Nephron (organoid): ENCODE measurements around the gene PIK3CD.

ENCODE experiments used
- H3K27ac Mint-ChIP-seq, 3 experiments: 2 replicates each; pipeline ENCODE4 v1.8.0; 2020; ENCODE audit warnings: mixed read lengths in 3 of 3, mild to moderate bottlenecking in 2 of 3, moderate library complexity in 1 of 3
- H3K27me3 Mint-ChIP-seq: 2 replicates; pipeline ENCODE4 v1.8.0; 2021; ENCODE audit warnings: low read depth, mild to moderate bottlenecking, moderate library complexity, mixed read lengths
- H3K36me3 Mint-ChIP-seq: 2 replicates; pipeline ENCODE4 v1.8.0; 2020; ENCODE audit warnings: low read depth, mixed read lengths
- H3K4me1 Mint-ChIP-seq: 2 replicates; pipeline ENCODE4 v1.8.0; 2020; ENCODE audit warnings: mixed read lengths
- H3K4me3 Mint-ChIP-seq, 3 experiments: 2 replicates each; pipeline ENCODE4 v1.8.0; 2020; ENCODE audit warnings: mild to moderate bottlenecking in 3 of 3, mixed read lengths in 3 of 3, moderate library complexity in 2 of 3
- H3K9me3 Mint-ChIP-seq: 2 replicates; pipeline ENCODE4 v1.8.0; 2020; ENCODE audit warnings: mixed read lengths
- TF ChIP-seq, protein P1 (sequence below), 3 experiments: fragments of 200-600 bp; sonication (generic); IDR thresholded peaks; one replicate each; pipeline ENCODE4 v1.5.0; 2021; ENCODE audit warnings: antibody characterized with exemption in 3 of 3; ENCODE audit not compliant: unreplicated experiment in 3 of 3

PIK3CD gene

DNA sequence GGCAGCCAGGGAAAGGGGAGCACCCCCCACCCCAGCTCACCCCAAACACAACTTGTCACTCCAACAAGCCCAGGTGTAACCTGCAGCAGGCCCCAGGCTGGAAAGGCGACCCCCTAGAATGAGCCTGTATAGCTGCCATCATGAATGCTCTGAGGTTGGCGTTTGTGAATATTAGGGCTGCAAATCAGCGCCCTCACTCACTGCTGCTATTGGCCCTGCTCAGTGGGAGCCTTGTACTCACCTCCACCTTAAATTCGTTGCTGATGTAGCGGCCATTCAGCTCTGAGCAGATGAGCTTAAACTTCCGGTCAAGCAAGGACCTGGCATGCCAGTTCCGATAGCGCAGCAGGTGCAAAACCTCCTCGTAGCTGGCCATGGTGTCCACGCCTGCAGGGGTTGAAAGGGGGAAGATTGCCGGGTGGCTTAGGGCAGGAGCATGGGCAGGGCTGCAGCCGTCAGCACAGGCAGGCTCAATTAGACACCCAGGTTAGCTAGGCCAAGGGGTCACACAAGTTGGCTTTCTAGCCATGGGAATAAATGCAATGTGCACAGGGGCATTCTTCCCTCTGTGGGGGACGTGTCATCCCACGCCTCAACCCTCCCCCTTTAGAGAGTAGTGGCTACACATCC, 81.7 kb downstream of the PIK3CD start:
- no peaks in the 10 kb centered on the region for H3K4me1 Mint-ChIP-seq
- no peaks in the 10 kb centered on the region for H3K27me3 Mint-ChIP-seq
- peaks cover 91% of the 10 kb centered on the region for H3K36me3 Mint-ChIP-seq
- TF ChIP-seq, protein P1, sequence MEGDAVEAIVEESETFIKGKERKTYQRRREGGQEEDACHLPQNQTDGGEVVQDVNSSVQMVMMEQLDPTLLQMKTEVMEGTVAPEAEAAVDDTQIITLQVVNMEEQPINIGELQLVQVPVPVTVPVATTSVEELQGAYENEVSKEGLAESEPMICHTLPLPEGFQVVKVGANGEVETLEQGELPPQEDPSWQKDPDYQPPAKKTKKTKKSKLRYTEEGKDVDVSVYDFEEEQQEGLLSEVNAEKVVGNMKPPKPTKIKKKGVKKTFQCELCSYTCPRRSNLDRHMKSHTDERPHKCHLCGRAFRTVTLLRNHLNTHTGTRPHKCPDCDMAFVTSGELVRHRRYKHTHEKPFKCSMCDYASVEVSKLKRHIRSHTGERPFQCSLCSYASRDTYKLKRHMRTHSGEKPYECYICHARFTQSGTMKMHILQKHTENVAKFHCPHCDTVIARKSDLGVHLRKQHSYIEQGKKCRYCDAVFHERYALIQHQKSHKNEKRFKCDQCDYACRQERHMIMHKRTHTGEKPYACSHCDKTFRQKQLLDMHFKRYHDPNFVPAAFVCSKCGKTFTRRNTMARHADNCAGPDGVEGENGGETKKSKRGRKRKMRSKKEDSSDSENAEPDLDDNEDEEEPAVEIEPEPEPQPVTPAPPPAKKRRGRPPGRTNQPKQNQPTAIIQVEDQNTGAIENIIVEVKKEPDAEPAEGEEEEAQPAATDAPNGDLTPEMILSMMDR (IDR thresholded peaks at IDR 0.05; ENCODE audit: unreplicated experiment in 3 of 3): no peak
- H3K9me3 Mint-ChIP-seq: no peaks in the 10 kb centered on the region
- H3K27ac Mint-ChIP-seq: no peak overlapping the region
- no peak overlapping the region for H3K4me3 Mint-ChIP-seq

GRCh38 chr1:9735800-9736199, 84.3 kb downstream of the PIK3CD start:
- TF ChIP-seq, protein P1 (IDR thresholded peaks at IDR 0.05; ENCODE audit: unreplicated experiment in 3 of 3): no peak
- Mint-ChIP-seq H3K27me3 (no peaks in the 10 kb centered on the region), H3K9me3 (no peaks in the 10 kb centered on the region), H3K4me1 (no peaks in the 10 kb centered on the region), H3K27ac (no peak overlapping the region), H3K4me3 (no peak overlapping the region), H3K36me3 (peaks cover 86% of the 10 kb centered on the region)

- peaks cover 86% of the 10 kb centered on the region for H3K36me3 Mint-ChIP-seq
- TF ChIP-seq, protein P1 (IDR thresholded peaks at IDR 0.05; ENCODE audit: unreplicated experiment in 3 of 3): no peak
- no peak overlapping the region for H3K4me3 Mint-ChIP-seq
- no peaks in the 10 kb centered on the region for H3K9me3 Mint-ChIP-seq
- no peak overlapping the region for H3K27ac Mint-ChIP-seq
- no peaks in the 10 kb centered on the region for H3K27me3 Mint-ChIP-seq
- H3K4me1 Mint-ChIP-seq: no peaks in the 10 kb centered on the region
These were observed 84.7 kb downstream of the PIK3CD start for GRCh38 chr1:9736241-9736640.

DNA sequence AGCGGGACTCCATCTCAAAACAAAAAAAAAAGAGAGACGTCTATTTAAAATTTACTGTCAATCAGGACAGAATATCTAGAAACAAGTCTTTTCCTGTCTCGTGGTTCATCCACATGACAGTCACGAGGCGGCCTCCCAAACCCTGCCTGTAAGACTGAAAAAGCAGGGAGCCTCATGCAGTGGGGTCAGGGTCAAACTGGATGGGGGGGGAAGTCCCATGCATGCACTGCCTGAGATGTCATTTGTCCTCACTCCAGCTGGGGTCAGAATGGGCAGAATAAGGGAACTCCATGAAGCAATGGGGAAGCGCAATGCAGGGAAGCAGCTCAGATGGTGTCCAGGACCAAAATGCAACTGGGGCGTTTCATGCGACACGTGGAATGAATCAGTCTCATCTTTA, 85.5 kb downstream of the PIK3CD start:
- TF ChIP-seq, protein P1 (IDR thresholded peaks at IDR 0.05; ENCODE audit: unreplicated experiment in 3 of 3): no peak
- no peaks in the 10 kb centered on the region for H3K27me3 Mint-ChIP-seq
- H3K9me3 Mint-ChIP-seq: no peaks in the 10 kb centered on the region

DNA sequence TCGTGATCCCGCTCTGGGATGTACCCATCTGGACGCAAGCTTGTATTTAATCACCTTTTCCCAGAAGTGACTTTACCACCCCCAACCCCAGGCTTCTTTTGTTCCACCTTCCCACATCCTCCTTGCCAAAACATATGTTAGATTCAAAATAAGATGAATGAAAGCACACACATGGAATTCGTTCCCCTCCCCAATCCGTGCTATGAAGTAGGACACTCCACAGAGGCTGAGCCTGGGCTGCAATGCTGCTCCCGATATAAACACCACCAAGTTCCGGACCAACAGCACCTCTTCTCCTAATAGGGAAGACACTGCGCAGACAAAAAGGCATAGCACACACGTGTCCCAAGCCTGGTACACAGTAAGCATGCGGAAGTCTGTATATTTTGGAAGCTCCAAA, 86.1 kb downstream of the PIK3CD start:
- Mint-ChIP-seq H3K36me3 (peaks cover 82% of the 10 kb centered on the region), H3K27me3 (no peaks in the 10 kb centered on the region), H3K9me3 (no peaks in the 10 kb centered on the region), H3K27ac (peak overlapping the region in 2 of 3 experiments; percentile 18 to 45), H3K4me3 (no peak overlapping the region), H3K4me1 (no peaks in the 10 kb centered on the region)
- TF ChIP-seq, protein P1 (IDR thresholded peaks at IDR 0.05; ENCODE audit: unreplicated experiment in 3 of 3): no peak

More for the DNA sequence above, 85.5 kb downstream of the PIK3CD start:
- H3K36me3 Mint-ChIP-seq: peaks cover 84% of the 10 kb centered on the region
- no peak overlapping the region for H3K27ac Mint-ChIP-seq
- no peak overlapping the region for H3K4me3 Mint-ChIP-seq
- H3K4me1 Mint-ChIP-seq: no peaks in the 10 kb centered on the region

- H3K27ac Mint-ChIP-seq: no peak overlapping the region
- H3K9me3 Mint-ChIP-seq: no peaks in the 10 kb centered on the region
- no peak overlapping the region for H3K4me3 Mint-ChIP-seq
- no peaks in the 10 kb centered on the region for H3K27me3 Mint-ChIP-seq
- H3K36me3 Mint-ChIP-seq: peaks cover 66% of the 10 kb centered on the region
- TF ChIP-seq, protein P1 (IDR thresholded peaks at IDR 0.05; ENCODE audit: unreplicated experiment in 3 of 3): no peak
- no peaks in the 10 kb centered on the region for H3K4me1 Mint-ChIP-seq
These were observed 92.7 kb downstream of the PIK3CD start for GRCh38 chr1:9744106-9744799.
